ENCODE results near the gene SOX5.
"Not testable (repeated sequence)": the region's sequence is repeated elsewhere in the genome, so short reads cannot be mapped to it uniquely, and the experiment has no call there.

- TF ChIP-seq, protein P1, sequence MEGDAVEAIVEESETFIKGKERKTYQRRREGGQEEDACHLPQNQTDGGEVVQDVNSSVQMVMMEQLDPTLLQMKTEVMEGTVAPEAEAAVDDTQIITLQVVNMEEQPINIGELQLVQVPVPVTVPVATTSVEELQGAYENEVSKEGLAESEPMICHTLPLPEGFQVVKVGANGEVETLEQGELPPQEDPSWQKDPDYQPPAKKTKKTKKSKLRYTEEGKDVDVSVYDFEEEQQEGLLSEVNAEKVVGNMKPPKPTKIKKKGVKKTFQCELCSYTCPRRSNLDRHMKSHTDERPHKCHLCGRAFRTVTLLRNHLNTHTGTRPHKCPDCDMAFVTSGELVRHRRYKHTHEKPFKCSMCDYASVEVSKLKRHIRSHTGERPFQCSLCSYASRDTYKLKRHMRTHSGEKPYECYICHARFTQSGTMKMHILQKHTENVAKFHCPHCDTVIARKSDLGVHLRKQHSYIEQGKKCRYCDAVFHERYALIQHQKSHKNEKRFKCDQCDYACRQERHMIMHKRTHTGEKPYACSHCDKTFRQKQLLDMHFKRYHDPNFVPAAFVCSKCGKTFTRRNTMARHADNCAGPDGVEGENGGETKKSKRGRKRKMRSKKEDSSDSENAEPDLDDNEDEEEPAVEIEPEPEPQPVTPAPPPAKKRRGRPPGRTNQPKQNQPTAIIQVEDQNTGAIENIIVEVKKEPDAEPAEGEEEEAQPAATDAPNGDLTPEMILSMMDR (IDR thresholded peaks at IDR 0.05) = not testable (repeated sequence)
- not testable (repeated sequence) for TF ChIP-seq POLR2AphosphoS5 (IDR thresholded peaks at IDR 0.05; ENCODE audit: insufficient read depth in 1 of 2, low read depth in 1 of 2)
These were observed 433.7 kb downstream of the SOX5 start for GRCh38 chr12:23515785-23516184.

Data from vagina (tissue), 2 donors.